Measurements from ENCODE around the gene TCF7L2.
"Not testable (repeated sequence)": the region's sequence is repeated elsewhere in the genome, so short reads cannot be mapped to it uniquely, and the experiment has no call there.

TCF7L2 gene

GRCh38 chr10:113109482-113109881, 159.4 kb downstream of the TCF7L2 start:
- H3K9me3 Mint-ChIP-seq, H3K27ac Mint-ChIP-seq, H3K4me3 Mint-ChIP-seq, DNase-seq, H3K4me1 Mint-ChIP-seq, H3K36me3 Mint-ChIP-seq: not testable (repeated sequence)
- CTCF ChIA-PET: interaction anchor here (0.8 to 1.0 kb wide), 2 partner anchors 8 to 633 kb away, joined by 4 read pairs; no protein-coding TSS in a partner anchor
- peaks cover 23% of the 10 kb centered on the region for H3K27me3 Mint-ChIP-seq

- Mint-ChIP-seq H3K27me3 (peaks cover 12% of the 10 kb centered on the region), H3K4me1 (no peaks in the 10 kb centered on the region), H3K27ac (no peak overlapping the region), H3K9me3 (no peaks in the 10 kb centered on the region), H3K4me3 (no peak overlapping the region), H3K36me3 (no peaks in the 10 kb centered on the region)
- DNase-seq: no peak
- CTCF ChIA-PET: interaction anchor here (0.7 kb wide), 1 partner anchor 218 kb away, joined by 3 read pairs; no protein-coding TSS in a partner anchor
These were observed 161.2 kb downstream of the TCF7L2 start for GRCh38 chr10:113111260-113111659.

- Mint-ChIP-seq H3K9me3 (no peaks in the 10 kb centered on the region), H3K27me3 (peaks cover 12% of the 10 kb centered on the region), H3K27ac (no peak overlapping the region), H3K36me3 (no peaks in the 10 kb centered on the region), H3K4me3 (no peak overlapping the region), H3K4me1 (no peaks in the 10 kb centered on the region)
- CTCF ChIA-PET: no interaction called here
- DNase-seq: no peak
These were observed 162.1 kb downstream of the TCF7L2 start for GRCh38 chr10:113111900-113112853.

GRCh38 chr10:113113241-113113640, 163.2 kb downstream of the TCF7L2 start:
- Mint-ChIP-seq H3K36me3 (no peaks in the 10 kb centered on the region), H3K27ac (no peak overlapping the region), H3K4me3 (no peak overlapping the region), H3K9me3 (no peaks in the 10 kb centered on the region), H3K4me1 (no peaks in the 10 kb centered on the region), H3K27me3 (peaks cover 12% of the 10 kb centered on the region)
- CTCF ChIA-PET: no interaction called here
- DNase-seq: no peak

- Mint-ChIP-seq H3K9me3 (no peaks in the 10 kb centered on the region), H3K4me1 (no peaks in the 10 kb centered on the region), H3K4me3 (no peak overlapping the region), H3K27ac (no peak overlapping the region), H3K36me3 (no peaks in the 10 kb centered on the region), H3K27me3 (peaks cover 12% of the 10 kb centered on the region)
- CTCF ChIA-PET: no interaction called here
- DNase-seq: no peak
These were observed 163.9 kb downstream of the TCF7L2 start for GRCh38 chr10:113113918-113114317.

GRCh38 chr10:113115556-113115955, 165.5 kb downstream of the TCF7L2 start:
- no peaks in the 10 kb centered on the region for H3K9me3 Mint-ChIP-seq
- no peaks in the 10 kb centered on the region for H3K36me3 Mint-ChIP-seq
- no peak for DNase-seq
- peaks cover 12% of the 10 kb centered on the region for H3K27me3 Mint-ChIP-seq
- H3K27ac Mint-ChIP-seq: no peak overlapping the region
- CTCF ChIA-PET: interaction anchor here (0.5 kb wide), 1 partner anchor 11 kb away, joined by 3 read pairs; no protein-coding TSS in a partner anchor
- no peaks in the 10 kb centered on the region for H3K4me1 Mint-ChIP-seq
- no peak overlapping the region for H3K4me3 Mint-ChIP-seq

GRCh38 chr10:113118882-113119281, 168.8 kb downstream of the TCF7L2 start:
- peaks cover 3% of the 10 kb centered on the region for H3K27me3 Mint-ChIP-seq
- H3K27ac Mint-ChIP-seq: no peak overlapping the region
- CTCF ChIA-PET: no interaction called here
- H3K4me1 Mint-ChIP-seq: no peaks in the 10 kb centered on the region
- H3K36me3 Mint-ChIP-seq: no peaks in the 10 kb centered on the region
- H3K4me3 Mint-ChIP-seq: no peak overlapping the region
- no peak for DNase-seq
- no peaks in the 10 kb centered on the region for H3K9me3 Mint-ChIP-seq

GRCh38 chr10:113119801-113120200, 169.8 kb downstream of the TCF7L2 start:
- CTCF ChIA-PET: no interaction called here
- Mint-ChIP-seq H3K36me3 (no peaks in the 10 kb centered on the region), H3K4me3 (no peak overlapping the region), H3K27me3 (peaks cover 2% of the 10 kb centered on the region), H3K4me1 (no peaks in the 10 kb centered on the region), H3K9me3 (no peaks in the 10 kb centered on the region), H3K27ac (no peak overlapping the region)
- no peak for DNase-seq

GRCh38 chr10:113121153-113121552, 171.1 kb downstream of the TCF7L2 start:
- Mint-ChIP-seq H3K27ac (no peak overlapping the region), H3K4me1 (no peaks in the 10 kb centered on the region), H3K36me3 (no peaks in the 10 kb centered on the region), H3K27me3 (peaks cover 12% of the 10 kb centered on the region), H3K4me3 (no peak overlapping the region), H3K9me3 (no peaks in the 10 kb centered on the region)
- CTCF ChIA-PET: no interaction called here
- no peak for DNase-seq

GRCh38 chr10:113122947-113123346, 172.9 kb downstream of the TCF7L2 start:
- Mint-ChIP-seq H3K36me3 (no peaks in the 10 kb centered on the region), H3K9me3 (no peaks in the 10 kb centered on the region), H3K27me3 (peaks cover 28% of the 10 kb centered on the region), H3K27ac (no peak overlapping the region), H3K4me3 (no peak overlapping the region), H3K4me1 (no peaks in the 10 kb centered on the region)
- CTCF ChIA-PET: no interaction called here
- no peak for DNase-seq

GRCh38 chr10:113124724-113125123, 174.7 kb downstream of the TCF7L2 start:
- peaks cover 46% of the 10 kb centered on the region for H3K27me3 Mint-ChIP-seq
- H3K27ac Mint-ChIP-seq: no peak overlapping the region
- CTCF ChIA-PET: interaction anchor here (0.5 kb wide), 1 partner anchor 164 kb away, joined by 4 read pairs; no protein-coding TSS in a partner anchor
- H3K4me1 Mint-ChIP-seq: no peaks in the 10 kb centered on the region
- H3K9me3 Mint-ChIP-seq: no peaks in the 10 kb centered on the region
- no peak for DNase-seq
- no peaks in the 10 kb centered on the region for H3K36me3 Mint-ChIP-seq
- no peak overlapping the region for H3K4me3 Mint-ChIP-seq

- CTCF ChIA-PET: interaction anchor here (0.6 to 1.2 kb wide), 6 partner anchors 10 to 640 kb away, joined by 3 to 5 read pairs (median 4); no protein-coding TSS in a partner anchor
- no peaks in the 10 kb centered on the region for H3K9me3 Mint-ChIP-seq
- no peaks in the 10 kb centered on the region for H3K36me3 Mint-ChIP-seq
- peaks cover 49% of the 10 kb centered on the region for H3K27me3 Mint-ChIP-seq
- H3K4me3 Mint-ChIP-seq: no peak overlapping the region
- no peaks in the 10 kb centered on the region for H3K4me1 Mint-ChIP-seq
- no peak overlapping the region for H3K27ac Mint-ChIP-seq
- no peak for DNase-seq
These were observed 175.6 kb downstream of the TCF7L2 start for GRCh38 chr10:113125612-113126011.

- no peaks in the 10 kb centered on the region for H3K4me1 Mint-ChIP-seq
- peaks cover 49% of the 10 kb centered on the region for H3K27me3 Mint-ChIP-seq
- peak; percentile 38 for DNase-seq
- CTCF ChIA-PET: interaction anchor here (0.6 to 1.2 kb wide), 4 partner anchors 11 to 466 kb away, joined by 3 to 5 read pairs (median 4); no protein-coding TSS in a partner anchor
- H3K9me3 Mint-ChIP-seq: no peaks in the 10 kb centered on the region
- H3K27ac Mint-ChIP-seq: no peak overlapping the region
- no peaks in the 10 kb centered on the region for H3K36me3 Mint-ChIP-seq
- H3K4me3 Mint-ChIP-seq: no peak overlapping the region
These were observed 176.5 kb downstream of the TCF7L2 start for GRCh38 chr10:113126229-113127201.

GRCh38 chr10:113127261-113127900, 177.3 kb downstream of the TCF7L2 start:
- H3K4me1 Mint-ChIP-seq: no peaks in the 10 kb centered on the region
- no peak overlapping the region for H3K4me3 Mint-ChIP-seq

More at GRCh38 chr10:113127261-113127900, 177.3 kb downstream of the TCF7L2 start:
- H3K9me3 Mint-ChIP-seq: no peaks in the 10 kb centered on the region
- peaks cover 49% of the 10 kb centered on the region for H3K27me3 Mint-ChIP-seq
- CTCF ChIA-PET: no interaction called here
- H3K27ac Mint-ChIP-seq: peak overlapping the region; percentile 24
- no peaks in the 10 kb centered on the region for H3K36me3 Mint-ChIP-seq
- DNase-seq: no peak
